HFF-Myc (cell line): ENCODE data around the gene HTR1D.

Experiments used
- DNase-seq: peaks from one replicate; pipeline ENCODE4 v3.0.0-alpha.2; 2011; ENCODE audit warnings: low read depth; ENCODE audit errors: extremely low read depth
- H3K4me3 ChIP-seq: replicated peaks from 2 replicates; pipeline ENCODE4 v1.5.1; 2011; ENCODE audit warnings: low read depth, mild to moderate bottlenecking, control low read depth, low read length
- TF ChIP-seq, protein P1 (sequence below): IDR thresholded peaks from 2 replicates; pipeline ENCODE4 v1.5.1; 2012; ENCODE audit warnings: mild to moderate bottlenecking, low read depth, low read length, control low read depth; ENCODE audit errors: missing control alignments

HTR1D gene

GRCh38 chr1:23167353-23168078, 49.8 kb downstream of the HTR1D start:
- no peak for DNase-seq
- TF ChIP-seq, protein P1, sequence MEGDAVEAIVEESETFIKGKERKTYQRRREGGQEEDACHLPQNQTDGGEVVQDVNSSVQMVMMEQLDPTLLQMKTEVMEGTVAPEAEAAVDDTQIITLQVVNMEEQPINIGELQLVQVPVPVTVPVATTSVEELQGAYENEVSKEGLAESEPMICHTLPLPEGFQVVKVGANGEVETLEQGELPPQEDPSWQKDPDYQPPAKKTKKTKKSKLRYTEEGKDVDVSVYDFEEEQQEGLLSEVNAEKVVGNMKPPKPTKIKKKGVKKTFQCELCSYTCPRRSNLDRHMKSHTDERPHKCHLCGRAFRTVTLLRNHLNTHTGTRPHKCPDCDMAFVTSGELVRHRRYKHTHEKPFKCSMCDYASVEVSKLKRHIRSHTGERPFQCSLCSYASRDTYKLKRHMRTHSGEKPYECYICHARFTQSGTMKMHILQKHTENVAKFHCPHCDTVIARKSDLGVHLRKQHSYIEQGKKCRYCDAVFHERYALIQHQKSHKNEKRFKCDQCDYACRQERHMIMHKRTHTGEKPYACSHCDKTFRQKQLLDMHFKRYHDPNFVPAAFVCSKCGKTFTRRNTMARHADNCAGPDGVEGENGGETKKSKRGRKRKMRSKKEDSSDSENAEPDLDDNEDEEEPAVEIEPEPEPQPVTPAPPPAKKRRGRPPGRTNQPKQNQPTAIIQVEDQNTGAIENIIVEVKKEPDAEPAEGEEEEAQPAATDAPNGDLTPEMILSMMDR = no peak

GRCh38 chr1:23166854-23167253, 50.4 kb downstream of the HTR1D start:
- peak overlapping the region; percentile 74 for H3K4me3 ChIP-seq
- TF ChIP-seq, protein P1 = no peak
- no peak for DNase-seq

More at GRCh38 chr1:23167353-23168078, 49.8 kb downstream of the HTR1D start:
- peak overlapping the region; percentile 74 for H3K4me3 ChIP-seq

DNA sequence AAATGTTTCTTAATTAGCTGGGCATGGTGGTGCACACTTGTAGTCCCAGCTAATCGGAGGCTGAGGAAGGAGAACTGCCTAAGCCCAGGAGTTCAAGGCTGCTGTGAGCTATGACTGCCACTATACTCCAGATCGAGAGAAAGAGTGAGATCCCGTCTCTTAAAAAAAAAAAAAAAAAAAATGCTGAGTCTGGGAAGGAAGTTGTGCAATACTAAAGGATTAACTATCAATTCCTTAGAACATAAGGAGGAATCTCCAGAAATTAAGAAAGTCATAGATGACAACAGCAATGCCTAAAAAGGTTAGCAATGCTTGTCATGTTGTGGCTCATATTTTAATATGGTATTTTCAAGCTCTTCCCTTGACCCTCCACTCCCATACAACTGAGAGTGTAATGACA, 53.9 kb downstream of the HTR1D start:
- no peak overlapping the region for H3K4me3 ChIP-seq
- no peak for DNase-seq
- TF ChIP-seq, protein P1 = no peak

DNA sequence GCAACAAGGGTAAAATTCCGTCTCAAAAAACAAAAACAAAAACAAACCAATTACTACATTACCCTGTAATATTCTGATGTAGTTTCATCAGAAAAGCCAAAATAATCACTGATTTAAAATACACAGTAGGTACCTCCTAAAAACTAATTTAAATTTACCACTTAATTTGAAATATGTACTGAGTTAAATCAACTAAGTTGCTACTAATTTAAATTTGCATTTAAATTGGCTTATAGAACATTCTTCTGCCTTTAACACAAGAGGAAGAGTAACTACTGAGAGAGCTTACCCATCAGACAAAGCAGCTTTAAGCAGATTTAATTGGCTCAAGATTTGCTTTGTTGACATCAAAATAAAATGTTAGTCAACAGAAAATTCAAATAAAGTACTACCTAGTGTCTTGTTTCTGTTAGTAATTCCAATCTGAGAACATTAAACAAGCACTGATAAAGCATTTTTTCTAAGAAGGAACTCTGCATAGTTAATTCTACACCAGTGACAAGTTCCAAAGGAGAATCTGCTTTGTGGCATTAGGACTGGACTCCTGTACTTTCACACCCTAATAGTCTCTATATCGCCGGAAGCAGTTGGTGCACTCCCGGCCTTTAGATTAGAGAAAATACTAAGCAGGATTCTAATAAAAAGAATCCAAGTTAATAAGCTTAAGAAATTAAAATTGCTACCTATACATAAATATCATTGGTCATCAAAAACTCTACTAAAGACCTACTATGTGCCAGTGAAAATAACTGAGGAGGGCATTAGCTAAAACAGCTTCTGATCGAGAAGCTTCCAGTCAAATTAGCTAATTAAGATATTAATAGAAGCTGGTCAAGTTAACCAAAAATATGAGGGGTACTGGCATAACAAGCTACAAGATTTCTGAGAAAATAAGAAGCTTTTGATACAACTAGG, 57.1 kb downstream of the HTR1D start:
- no peak for DNase-seq
- TF ChIP-seq, protein P1 = no peak
- no peak overlapping the region for H3K4me3 ChIP-seq

DNA sequence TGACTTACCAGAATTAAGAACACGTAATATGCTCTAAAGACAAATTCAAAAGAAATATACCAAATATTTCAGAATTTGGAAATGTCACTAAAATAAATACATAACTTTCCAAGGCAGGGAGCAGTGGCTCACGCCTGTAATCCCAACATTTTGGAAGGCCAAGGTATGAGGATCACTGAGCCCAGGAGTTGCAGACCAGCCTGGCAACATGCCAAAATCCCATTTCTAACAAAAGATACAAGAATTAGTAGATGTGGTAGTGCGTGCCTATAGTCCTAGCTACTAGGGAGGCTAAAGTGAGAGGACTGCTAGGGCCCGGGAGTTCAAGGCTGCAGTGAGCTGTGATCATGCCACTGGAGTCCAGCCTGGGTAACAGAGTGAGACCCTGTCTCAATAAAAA, 60.4 kb downstream of the HTR1D start:
- TF ChIP-seq, protein P1 = no peak
- no peak for DNase-seq
- no peak overlapping the region for H3K4me3 ChIP-seq

DNA sequence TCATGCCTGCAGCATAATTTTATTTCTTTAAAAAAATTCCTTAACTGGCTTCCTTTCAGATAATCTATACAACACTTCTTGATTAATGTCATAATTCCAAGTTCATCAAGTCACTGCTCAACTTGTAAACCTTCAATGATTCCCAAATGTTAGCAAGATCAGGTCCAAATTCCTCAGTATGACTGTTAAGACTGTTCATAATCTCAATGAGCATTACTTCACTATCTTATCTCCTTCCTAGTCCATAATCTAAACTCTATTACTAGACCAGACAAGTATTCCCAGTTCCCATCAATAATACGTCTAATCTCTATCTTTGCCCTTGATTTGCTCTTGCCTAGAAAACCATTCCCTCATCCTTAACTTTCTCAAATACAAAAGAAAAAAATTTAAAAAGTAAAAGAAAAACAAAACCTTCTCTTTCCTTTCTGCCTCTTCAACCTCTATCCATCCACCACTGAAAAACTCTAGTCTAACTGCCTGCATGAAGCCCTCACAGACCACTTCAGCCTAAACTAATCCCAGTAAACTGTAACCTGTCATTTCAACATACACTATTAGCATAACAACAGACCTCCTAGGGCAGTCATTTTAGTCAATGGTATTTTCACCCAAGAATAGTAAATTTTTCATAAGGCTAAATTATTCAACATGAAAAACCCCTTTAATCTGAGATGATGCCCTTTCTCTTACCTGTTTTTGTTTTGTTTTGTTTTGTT, 64.2 kb downstream of the HTR1D start:
- no peak for DNase-seq
- TF ChIP-seq, protein P1 = no peak
- no peak overlapping the region for H3K4me3 ChIP-seq
